Osteoblast (primary cell): Measurements from ENCODE around the gene FECH. TPM values are rescaled to one million over a fixed set of nuclear protein-coding genes. Genes with fewer than 3 reads are reported as not detected.

Experiments used
- DNase-seq: peaks from one replicate; pipeline ENCODE4 v3.0.0; 2011; ENCODE audit warnings: low spot score, mixed read lengths; ENCODE audit not compliant: insufficient read length; ENCODE audit errors: missing footprints
- H2AFZ ChIP-seq: 2 replicates; pipeline ENCODE4 v1.6.0; 2011; ENCODE audit warnings: mild to moderate bottlenecking, low read length
- H3K27ac ChIP-seq: 2 replicates; pipeline ENCODE4 v1.5.1; 2011; ENCODE audit warnings: mild to moderate bottlenecking, low read depth, low read length, moderate library complexity
- H3K27me3 ChIP-seq: 2 replicates; pipeline ENCODE4 v1.6.0; 2012; ENCODE audit warnings: mild to moderate bottlenecking, control low read depth, inconsistent platforms, low read length, moderate library complexity; ENCODE audit not compliant: insufficient read depth
- H3K36me3 ChIP-seq: 2 replicates; pipeline ENCODE4 v1.5.1; 2011; ENCODE audit warnings: mild to moderate bottlenecking, low read length, control low read depth, moderate library complexity; ENCODE audit not compliant: insufficient read depth
- H3K4me1 ChIP-seq: 2 replicates; pipeline ENCODE4 v1.5.1; 2011; ENCODE audit warnings: mild to moderate bottlenecking, low read length, control low read depth, moderate library complexity; ENCODE audit not compliant: insufficient read depth
- H3K4me2 ChIP-seq: 2 replicates; pipeline ENCODE4 v1.6.0; 2011; ENCODE audit warnings: mild to moderate bottlenecking, low read length; ENCODE audit not compliant: insufficient read depth
- H3K4me3 ChIP-seq: fragments of 200-600 bp; sonication (generic); 3 replicates; pipeline ENCODE4 v1.5.1; 2012; ENCODE audit warnings: mild to moderate bottlenecking, low read length, inconsistent platforms; ENCODE audit not compliant: insufficient read depth
- H3K79me2 ChIP-seq: 2 replicates; pipeline ENCODE4 v1.6.0; 2012; ENCODE audit warnings: mild to moderate bottlenecking, low read length, control low read depth, inconsistent platforms; ENCODE audit not compliant: insufficient read depth
- H3K9me3 ChIP-seq: 2 replicates; pipeline ENCODE4 v1.5.1; 2011; ENCODE audit warnings: low read depth, low read length, control low read depth
- H4K20me1 ChIP-seq: 2 replicates; pipeline ENCODE4 v1.6.0; 2012; ENCODE audit warnings: mild to moderate bottlenecking, low read length, control low read depth; ENCODE audit not compliant: insufficient read depth
- CTCF ChIP-seq: IDR thresholded peaks from 2 replicates; pipeline ENCODE4 v1.5.1; 2011; ENCODE audit warnings: mild to moderate bottlenecking, low read depth, low read length, moderate library complexity; ENCODE audit errors: extremely low read depth
- total RNA-seq: library from RNA; depleted of rRNA; stranded (reverse); fragments of >200 nt; gene quantifications from 2 replicates; pipeline ENCODE4 v1.2.3, GENCODE V29; 2012

FECH gene
- total RNA-seq, 1 donor = 32.2 TPM

GRCh38 chr18:57550510-57550909, 36.0 kb downstream of the FECH start:
- Histone ChIP-seq H3K36me3 (peaks cover 19% of the 10 kb centered on the region), H3K27me3 (no peaks in the 10 kb centered on the region), H3K4me3 (no peak overlapping the region), H3K79me2 (no peaks in the 10 kb centered on the region), H3K27ac (no peak overlapping the region), H3K4me1 (no peaks in the 10 kb centered on the region), H2AFZ (no peak overlapping the region), H4K20me1 (no peaks in the 10 kb centered on the region), H3K4me2 (no peak overlapping the region), H3K9me3 (no peaks in the 10 kb centered on the region)
- DNase-seq = no peak
- no peak for TF ChIP-seq CTCF

- H3K4me3 ChIP-seq = no peak overlapping the region
- no peaks in the 10 kb centered on the region for H3K9me3 ChIP-seq
- no peaks in the 10 kb centered on the region for H4K20me1 ChIP-seq
- H3K36me3 ChIP-seq = peaks cover 5% of the 10 kb centered on the region
- no peak overlapping the region for H3K4me2 ChIP-seq
- H2AFZ ChIP-seq = no peak overlapping the region
- H3K27me3 ChIP-seq = no peaks in the 10 kb centered on the region
- peaks cover 6% of the 10 kb centered on the region for H3K4me1 ChIP-seq
- no peak for TF ChIP-seq CTCF
- H3K79me2 ChIP-seq = no peaks in the 10 kb centered on the region
- no peak for DNase-seq
- H3K27ac ChIP-seq = no peak overlapping the region
Measured at GRCh38 chr18:57547260-57547659, 39.2 kb downstream of the FECH start.

- no peaks in the 10 kb centered on the region for H3K27me3 ChIP-seq
- TF ChIP-seq CTCF = no peak
- no peak overlapping the region for H3K27ac ChIP-seq
- H4K20me1 ChIP-seq = no peaks in the 10 kb centered on the region
- no peak overlapping the region for H3K4me3 ChIP-seq
- DNase-seq = no peak
- no peaks in the 10 kb centered on the region for H3K9me3 ChIP-seq
- H3K36me3 ChIP-seq = no peaks in the 10 kb centered on the region
- no peaks in the 10 kb centered on the region for H3K79me2 ChIP-seq
- no peak overlapping the region for H3K4me2 ChIP-seq
- peaks cover 12% of the 10 kb centered on the region for H3K4me1 ChIP-seq
- no peak overlapping the region for H2AFZ ChIP-seq
Measured at GRCh38 chr18:57544936-57545660, 41.4 kb downstream of the FECH start.

- no peak overlapping the region for H3K4me3 ChIP-seq
- H3K9me3 ChIP-seq = no peaks in the 10 kb centered on the region
- H3K79me2 ChIP-seq = no peaks in the 10 kb centered on the region
- no peak overlapping the region for H3K27ac ChIP-seq
- DNase-seq = no peak
- H2AFZ ChIP-seq = no peak overlapping the region
- peaks cover 14% of the 10 kb centered on the region for H3K4me1 ChIP-seq
- TF ChIP-seq CTCF = no peak
- H3K36me3 ChIP-seq = no peaks in the 10 kb centered on the region
- no peaks in the 10 kb centered on the region for H4K20me1 ChIP-seq
- H3K4me2 ChIP-seq = no peak overlapping the region
- H3K27me3 ChIP-seq = no peaks in the 10 kb centered on the region
Measured at GRCh38 chr18:57543560-57543959, 42.9 kb downstream of the FECH start.
